H9 (cell line): ENCODE data around the gene CACNB4. TPM values are rescaled to one million over a fixed set of nuclear protein-coding genes. Genes with fewer than 3 reads are reported as not detected.

Experiments
- DNase-seq: peaks from one replicate; pipeline ENCODE4 v3.0.0-alpha.2; 2017
- H2AFZ ChIP-seq: one replicate; pipeline ENCODE4 v1.6.1; 2013; ENCODE audit warnings: mild to moderate bottlenecking, low read length, control low read depth, moderate library complexity
- H2AK5ac ChIP-seq: 2 replicates; pipeline ENCODE4 v1.6.1; 2013; ENCODE audit warnings: low read length, control low read depth, mixed read lengths; ENCODE audit not compliant: insufficient read length
- H2BK120ac ChIP-seq: one replicate; pipeline ENCODE4 v1.6.1; 2013; ENCODE audit warnings: low read depth, mild to moderate bottlenecking, low read length, control low read depth, inconsistent platforms; ENCODE audit not compliant: poor library complexity, severe bottlenecking
- H2BK12ac ChIP-seq: 2 replicates; pipeline ENCODE4 v1.6.1; 2013; ENCODE audit warnings: low read length, control low read depth, mixed read lengths, low read depth; ENCODE audit not compliant: insufficient read length
- H2BK15ac ChIP-seq: 2 replicates; pipeline ENCODE4 v1.6.1; 2013; ENCODE audit warnings: low read depth, low read length, control low read depth
- H2BK20ac ChIP-seq: one replicate; pipeline ENCODE4 v1.6.1; 2013; ENCODE audit warnings: low read depth, mild to moderate bottlenecking, low read length, control low read depth, inconsistent platforms; ENCODE audit not compliant: poor library complexity, severe bottlenecking
- H2BK5ac ChIP-seq: 2 replicates; pipeline ENCODE4 v1.6.1; 2013; ENCODE audit warnings: low read length, control low read depth, mixed read lengths; ENCODE audit not compliant: insufficient read length
- H3K14ac ChIP-seq: 2 replicates; pipeline ENCODE4 v1.6.1; 2013; ENCODE audit warnings: low read length, control low read depth; ENCODE audit not compliant: insufficient read depth
- H3K18ac ChIP-seq: 2 replicates; pipeline ENCODE4 v1.6.1; 2013; ENCODE audit warnings: low read depth, mild to moderate bottlenecking, mixed read lengths, low read length, control low read depth; ENCODE audit not compliant: insufficient read length
- H3K23ac ChIP-seq: 2 replicates; pipeline ENCODE4 v1.6.1; 2013; ENCODE audit warnings: low read length, control low read depth, mixed read lengths, low read depth; ENCODE audit not compliant: insufficient read length
- H3K23me2 ChIP-seq: 2 replicates; pipeline ENCODE4 v1.6.1; 2013; ENCODE audit warnings: low read depth, mild to moderate bottlenecking, mixed read lengths, low read length, control low read depth; ENCODE audit not compliant: insufficient read length, poor library complexity, severe bottlenecking
- H3K27ac ChIP-seq: 2 replicates; pipeline ENCODE4 v1.5.1; 2013; ENCODE audit warnings: low read length, control low read depth, mixed read lengths, low read depth; ENCODE audit not compliant: insufficient read length
- H3K27me3 ChIP-seq: 2 replicates; pipeline ENCODE4 v1.6.1; 2013; ENCODE audit warnings: low read length, control low read depth, inconsistent platforms; ENCODE audit not compliant: insufficient read depth
- H3K4ac ChIP-seq: 2 replicates; pipeline ENCODE4 v1.6.1; 2013; ENCODE audit warnings: low read depth, mild to moderate bottlenecking, control low read depth, inconsistent platforms, low read length, moderate library complexity
- H3K4me1 ChIP-seq: 2 replicates; pipeline ENCODE4 v1.6.1; 2013; ENCODE audit warnings: low read length, control low read depth, inconsistent platforms; ENCODE audit not compliant: insufficient read depth
- H3K4me2 ChIP-seq: 2 replicates; pipeline ENCODE4 v1.6.1; 2013; ENCODE audit warnings: low read length, control low read depth, mixed read lengths; ENCODE audit not compliant: insufficient read length, insufficient read depth
- H3K56ac ChIP-seq: 2 replicates; pipeline ENCODE4 v1.6.1; 2013; ENCODE audit warnings: low read depth, mild to moderate bottlenecking, mixed read lengths, low read length, control low read depth; ENCODE audit not compliant: insufficient read length
- H3K79me1 ChIP-seq: 2 replicates; pipeline ENCODE4 v1.6.1; 2013; ENCODE audit warnings: low read depth, mild to moderate bottlenecking, moderate library complexity, low read length, control low read depth, inconsistent platforms; ENCODE audit not compliant: insufficient read depth, poor library complexity, severe bottlenecking
- H3K79me2 ChIP-seq: 2 replicates; pipeline ENCODE4 v1.6.1; 2013; ENCODE audit warnings: low read length, control low read depth, inconsistent platforms; ENCODE audit not compliant: insufficient read depth
- H3K9ac ChIP-seq: 2 replicates; pipeline ENCODE4 v1.6.1; 2013; ENCODE audit warnings: low read length, control low read depth, mixed read lengths; ENCODE audit not compliant: insufficient read length; ENCODE audit errors: extremely low read depth
- H3K9me3 ChIP-seq: one replicate; pipeline ENCODE4 v1.6.1; 2013; ENCODE audit warnings: low read depth, low read length, inconsistent platforms; ENCODE audit not compliant: control insufficient read depth
- H3T11ph ChIP-seq: one replicate; pipeline ENCODE4 v1.6.1; 2013; ENCODE audit warnings: mild to moderate bottlenecking, low read length, control low read depth, inconsistent platforms
- H4K20me1 ChIP-seq: one replicate; pipeline ENCODE4 v1.6.1; 2013; ENCODE audit not compliant: control insufficient read depth, insufficient read length, insufficient read depth
- H4K5ac ChIP-seq: 2 replicates; pipeline ENCODE4 v1.6.1; 2013; ENCODE audit warnings: low read depth, mild to moderate bottlenecking, mixed read lengths, low read length, control low read depth; ENCODE audit not compliant: insufficient read length
- H4K8ac ChIP-seq: replicated peaks from 2 replicates; pipeline ENCODE4 v1.6.1; 2013; ENCODE audit warnings: low read length, control low read depth, mixed read lengths, low read depth; ENCODE audit not compliant: insufficient read length
- H4K91ac ChIP-seq: 2 replicates; pipeline ENCODE4 v1.6.1; 2013; ENCODE audit warnings: low read depth, mild to moderate bottlenecking, moderate library complexity, mixed read lengths, low read length, control low read depth; ENCODE audit not compliant: insufficient read length
- H3K27ac Mint-ChIP-seq, 3 experiments: 2 replicates in 2 of 3; 3 replicates in 1 of 3; pipeline ENCODE4 v1.8.0; 2020 to 2021; ENCODE audit warnings: mixed read lengths in 3 of 3, mild to moderate bottlenecking in 1 of 3, moderate library complexity in 1 of 3
- H3K27me3 Mint-ChIP-seq: 2 replicates; pipeline ENCODE4 v1.8.0; 2021; ENCODE audit warnings: low read depth, mild to moderate bottlenecking, moderate library complexity, mixed read lengths
- H3K36me3 Mint-ChIP-seq, 3 experiments: 2 replicates in 2 of 3; 3 replicates in 1 of 3; pipeline ENCODE4 v1.8.0; 2020 to 2021; ENCODE audit warnings: low read depth in 3 of 3, mixed read lengths in 3 of 3; ENCODE audit not compliant: insufficient read depth in 1 of 3
- H3K4me1 Mint-ChIP-seq, 2 experiments: 2 replicates each; pipeline ENCODE4 v1.8.0; 2020; ENCODE audit warnings: mixed read lengths in 2 of 2
- H3K4me3 Mint-ChIP-seq, 2 experiments: 2 replicates in 1 of 2; 3 replicates in 1 of 2; pipeline ENCODE4 v1.8.0; 2020 to 2021; ENCODE audit warnings: mild to moderate bottlenecking in 2 of 2, mixed read lengths in 2 of 2, moderate library complexity in 1 of 2
- H3K9me3 Mint-ChIP-seq, 2 experiments: 2 replicates in 1 of 2; 3 replicates in 1 of 2; pipeline ENCODE4 v1.8.0; 2020; ENCODE audit warnings: mild to moderate bottlenecking in 2 of 2, mixed read lengths in 2 of 2, moderate library complexity in 1 of 2
- CTCF ChIP-seq: fragments of 200-600 bp; sonication (generic); conservative IDR thresholded peaks from 3 replicates; pipeline ENCODE4 v1.8.0; 2021; ENCODE audit warnings: antibody characterized with exemption, mild to moderate bottlenecking
- WGBS: extraction: QIAGEN DNeasy Blood & Tissue Kit; methylation state at CpG from one replicate; pipeline ENCODE4 v1.1.7; 2013; ENCODE audit warnings: missing lambda C conversion rate, low lambda C conversion rate, mixed read lengths; ENCODE audit not compliant: insufficient read length; ENCODE audit errors: extremely low coverage; 5-methylcytosine and 5-hydroxymethylcytosine counted together
- total RNA-seq: library from RNA; stranded (reverse); gene quantifications from 2 replicates; pipeline ENCODE4 v1.2.1, GENCODE V29; 2021

The CACNB4 gene
- total RNA-seq, 1 experiment from 2014 or later, result 1.4 TPM

DNA sequence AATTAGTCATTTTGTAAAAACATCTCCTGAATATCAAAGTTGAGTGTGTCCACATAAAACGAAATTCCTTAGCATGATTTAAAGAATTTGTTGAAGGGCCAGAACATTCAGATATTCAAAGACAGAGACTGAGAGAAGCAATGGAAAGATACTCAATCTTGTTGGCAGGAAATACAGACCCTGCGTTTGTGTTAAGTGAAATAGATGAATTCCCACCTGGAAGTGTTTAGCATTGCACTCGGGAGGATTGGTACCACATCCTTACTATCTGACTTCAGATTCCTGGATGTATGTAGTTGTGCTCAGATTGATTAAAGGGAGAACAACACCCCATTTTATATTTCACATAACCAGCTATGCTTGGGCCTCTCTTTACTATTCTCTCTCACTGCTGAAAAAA lies 260.9 kb downstream of the CACNB4 start:
- Histone ChIP-seq H3K4ac (no peak overlapping the region), H3K79me1 (no peaks in the 10 kb centered on the region), H3K23me2 (no peaks in the 10 kb centered on the region), H3K9ac (no peak overlapping the region), H3K9me3 (no peaks in the 10 kb centered on the region), H3K4me2 (no peak overlapping the region), H2BK20ac (no peak overlapping the region), H3K4me1 (no peaks in the 10 kb centered on the region), H4K91ac (no peak overlapping the region), H4K8ac (no peak overlapping the region), H3K23ac (no peak overlapping the region), H2AFZ (no peak overlapping the region), H3K27me3 (no peaks in the 10 kb centered on the region), H3T11ph (no peak overlapping the region), H2BK120ac (no peak overlapping the region), H3K79me2 (no peaks in the 10 kb centered on the region), H3K18ac (no peak overlapping the region), H4K20me1 (no peaks in the 10 kb centered on the region), H4K5ac (no peak overlapping the region), H2BK15ac (no peak overlapping the region), H2BK12ac (no peak overlapping the region), H3K14ac (no peak overlapping the region), H2BK5ac (no peak overlapping the region), H3K27ac (no peak overlapping the region), H2AK5ac (no peak overlapping the region), H3K56ac (no peak overlapping the region)
- Mint-ChIP-seq H3K27ac (no peak overlapping the region), H3K4me3 (no peak overlapping the region), H3K4me1 (no peaks in the 10 kb centered on the region), H3K27me3 (no peaks in the 10 kb centered on the region), H3K36me3 (no peaks in the 10 kb centered on the region), H3K9me3 (no peaks in the 10 kb centered on the region)
- WGBS, result no CpG with 5 or more reads among the region's 3 CpGs
- TF ChIP-seq CTCF, result no peak
- DNase-seq, result no peak
